GM19438 (cell line): ENCODE measurements around the gene FBXO2.

ENCODE experiments used
- ATAC-seq: cut with Tn5 transposase; IDR thresholded peaks from one replicate; pipeline ENCODE4 v1.9.1; 2021; ENCODE audit warnings: low read depth; ENCODE audit not compliant: unreplicated experiment

FBXO2 gene

GRCh38 chr1:11599891-11600576, 54.2 kb downstream of the FBXO2 start:
- ATAC-seq: no peak

DNA sequence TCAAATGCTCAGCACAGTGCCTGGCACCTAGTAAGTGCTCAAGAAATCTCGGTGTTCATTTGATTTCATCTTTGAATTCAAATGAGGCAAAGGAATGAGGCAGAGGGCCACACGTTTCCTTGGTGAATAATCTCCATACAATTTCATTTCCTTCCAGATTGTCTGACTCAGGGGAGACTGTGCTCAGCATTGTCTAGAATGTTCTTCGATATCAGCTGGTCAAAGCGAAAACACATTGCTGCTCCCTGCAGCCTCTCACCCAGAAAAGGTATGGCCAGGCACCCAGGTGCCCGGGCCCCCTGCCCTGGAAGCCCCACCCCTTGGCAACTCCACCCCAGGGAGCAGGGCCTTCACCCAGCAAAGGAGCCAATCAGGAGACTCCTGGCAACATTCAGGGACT, 55.8 kb downstream of the FBXO2 start:
- no peak for ATAC-seq
